GM19455 (cell line): ENCODE measurements around the gene UBR3.

ENCODE experiments used
- ATAC-seq: cut with Tn5 transposase; IDR thresholded peaks from one replicate; pipeline ENCODE4 v1.9.1; 2021; ENCODE audit not compliant: unreplicated experiment

The UBR3 gene

DNA sequence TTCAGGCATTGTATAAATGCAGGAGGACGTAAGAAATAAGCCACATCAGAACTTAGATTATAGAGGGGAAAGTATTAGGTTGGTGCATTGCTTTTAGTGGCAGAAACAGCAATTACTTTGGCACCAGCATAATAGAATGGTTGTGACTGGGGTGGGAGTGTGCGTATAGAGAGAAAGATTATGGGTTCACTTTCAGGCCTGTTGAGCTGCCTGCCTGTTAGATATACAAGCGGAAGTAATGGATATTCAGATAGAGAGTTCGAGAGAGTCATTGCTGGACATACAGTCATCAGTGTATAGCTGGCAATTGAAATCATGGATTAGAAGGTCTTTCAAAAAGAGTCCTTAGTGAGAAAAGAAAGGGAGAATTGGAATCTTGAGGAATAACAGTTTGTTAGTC lies 211.5 kb downstream of the UBR3 start:
- ATAC-seq = no peak

DNA sequence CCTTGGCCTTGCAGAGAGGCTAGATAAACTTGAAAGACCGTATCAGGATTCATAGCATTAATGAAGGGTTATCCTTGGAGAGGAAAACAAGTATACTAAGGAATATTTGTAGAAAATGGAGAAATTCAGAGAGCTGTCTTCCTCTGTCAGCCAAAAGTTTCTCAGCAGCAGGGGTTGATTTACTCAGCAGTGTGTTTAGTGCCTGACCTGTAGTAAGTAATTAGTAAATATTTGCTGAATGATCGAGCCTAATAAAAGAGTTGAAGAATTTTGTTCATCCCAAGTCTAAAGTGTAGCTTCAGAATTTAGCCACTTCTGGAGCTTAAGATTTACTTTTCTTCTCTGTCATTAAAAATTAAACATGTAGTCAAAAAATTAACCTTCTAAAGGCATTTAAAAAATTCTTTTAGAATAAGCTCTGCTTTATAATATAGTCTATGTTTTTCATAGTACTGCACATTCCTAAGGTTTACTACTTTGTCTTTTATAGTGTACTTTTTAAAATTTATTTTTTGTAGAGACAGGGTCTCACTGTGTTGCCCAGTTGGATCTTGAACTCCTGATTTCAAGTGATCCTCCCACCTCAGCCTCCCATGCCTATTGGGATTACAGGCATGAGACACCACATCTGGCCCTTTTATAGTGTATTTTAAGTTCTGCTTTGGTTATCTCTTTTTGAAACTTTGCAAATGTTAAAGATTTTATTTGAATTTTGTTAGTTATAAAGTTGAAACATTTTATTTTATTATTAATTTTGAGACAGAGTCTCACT lies 212.3 kb downstream of the UBR3 start:
- no peak for ATAC-seq

DNA sequence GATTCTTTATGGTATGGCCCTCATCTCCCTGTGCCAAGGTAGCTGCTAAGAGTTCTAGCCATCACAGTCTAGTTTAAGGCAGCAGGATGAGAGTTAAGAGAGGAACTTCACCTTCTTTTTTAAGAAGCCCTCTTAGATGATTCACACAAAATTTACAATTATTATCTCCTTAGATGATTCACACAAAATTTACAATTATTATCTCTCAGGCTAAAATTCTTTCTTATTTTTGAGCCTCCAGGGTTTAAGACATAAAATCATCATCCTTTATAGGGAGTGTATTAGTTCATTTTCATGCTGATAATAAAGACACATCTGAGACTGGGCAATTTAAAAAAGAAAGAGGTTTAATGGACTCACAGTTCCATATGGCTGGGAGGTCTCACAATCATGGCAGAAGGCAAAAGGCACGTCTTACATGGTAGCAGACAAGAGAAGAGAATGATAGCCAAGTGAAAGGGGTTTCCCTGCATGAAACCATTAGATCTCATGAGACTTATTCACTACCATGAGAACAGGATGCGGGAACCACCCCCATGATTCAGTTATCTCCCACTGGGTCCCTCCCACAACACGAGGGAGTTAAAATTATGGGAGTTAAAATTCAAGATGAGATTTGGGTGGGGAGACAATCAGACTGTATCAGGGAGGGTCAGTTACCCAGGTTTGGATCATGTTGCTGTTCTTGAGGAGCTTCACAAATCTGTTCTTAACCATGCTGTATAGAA lies 217.7 kb downstream of the UBR3 start:
- no peak for ATAC-seq

DNA sequence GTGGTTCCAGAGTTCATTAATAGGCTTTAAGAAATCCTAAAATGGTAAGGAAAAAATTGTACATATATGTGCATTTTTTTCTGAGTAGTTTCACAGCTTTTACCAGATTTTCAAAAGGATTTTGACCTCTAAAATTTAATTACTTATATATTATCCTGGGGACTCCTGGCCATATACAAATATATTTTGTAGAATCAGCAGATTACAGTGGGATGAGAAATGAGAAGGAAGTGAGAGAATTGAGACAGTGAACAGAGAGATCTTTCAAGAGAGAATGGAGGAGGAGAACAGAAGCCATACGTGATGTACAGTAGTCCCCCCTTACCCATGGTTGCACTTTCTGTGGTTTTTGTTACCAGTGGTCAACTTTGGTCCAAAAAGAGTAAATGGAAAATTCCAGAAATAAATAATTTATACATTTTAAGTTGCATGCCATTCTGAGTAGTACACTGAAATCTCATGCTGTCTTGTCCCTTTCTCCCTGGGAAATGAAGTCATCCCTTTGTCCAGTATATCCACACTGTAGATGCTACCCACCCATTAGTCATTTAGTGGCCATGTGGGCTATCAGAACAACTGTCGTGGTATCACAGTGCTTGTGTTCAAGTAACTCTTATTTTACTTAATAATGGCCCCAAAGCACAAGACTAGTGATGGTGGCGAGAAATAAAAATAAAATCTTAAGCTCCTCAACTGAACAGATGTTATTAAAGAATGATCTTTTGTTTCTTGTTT lies 220.2 kb downstream of the UBR3 start:
- ATAC-seq = no peak

DNA sequence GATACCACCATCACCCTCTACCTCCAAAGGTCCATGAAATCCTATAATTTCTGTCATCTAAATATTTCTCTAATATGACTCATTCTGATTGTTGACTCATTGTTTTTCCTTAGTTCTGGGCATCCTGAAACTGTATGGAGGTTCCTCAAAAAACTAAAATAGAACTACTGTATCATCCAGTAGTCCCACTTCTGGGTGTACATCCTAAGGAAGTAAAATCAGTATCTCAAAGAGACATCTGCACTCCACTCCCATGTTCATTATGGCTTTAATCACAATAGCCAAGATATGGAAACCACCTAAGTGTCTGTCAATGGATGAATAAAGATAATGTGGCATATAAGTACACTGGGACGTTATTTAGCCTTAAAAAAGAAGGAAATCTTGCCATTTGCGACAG lies 224.9 kb downstream of the UBR3 start:
- ATAC-seq = no peak

DNA sequence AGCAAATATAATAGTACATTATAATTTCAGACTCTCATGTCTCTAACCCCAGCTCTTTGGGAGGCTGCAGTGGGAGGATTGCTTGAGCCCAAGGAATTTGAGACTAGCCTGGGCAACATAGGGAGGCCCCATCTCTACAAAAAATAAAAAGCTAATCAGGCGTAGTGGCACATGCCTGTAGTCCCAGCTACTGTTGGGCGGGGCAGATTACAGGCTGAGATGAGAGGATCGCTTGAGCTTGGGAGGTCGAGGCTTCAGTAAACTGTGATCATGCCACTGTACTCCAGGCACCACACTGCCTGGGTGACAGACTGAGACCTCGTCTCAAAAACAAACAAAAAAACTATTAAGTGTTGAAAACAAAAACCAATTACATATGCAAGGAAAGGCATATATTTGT lies 227.7 kb downstream of the UBR3 start:
- ATAC-seq = no peak

DNA sequence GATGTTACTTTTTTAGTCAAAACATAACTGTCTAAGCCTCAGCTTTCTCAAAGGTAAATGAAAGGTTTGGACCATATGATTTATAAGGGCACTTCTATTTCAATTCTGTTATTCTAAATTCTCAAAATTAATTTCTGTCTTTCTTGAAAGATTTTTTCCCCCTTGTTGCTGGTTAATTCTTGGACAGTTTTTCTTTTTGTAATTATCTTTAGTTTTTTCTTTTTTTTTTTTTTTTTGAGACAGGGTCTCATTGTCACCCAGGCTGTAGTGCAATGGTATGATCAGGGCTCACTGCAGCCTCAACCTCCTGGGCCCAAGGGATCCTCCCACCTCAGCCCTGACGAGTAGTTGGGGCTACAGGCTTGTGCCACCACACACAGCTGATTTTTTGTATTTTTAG lies 229.6 kb downstream of the UBR3 start:
- ATAC-seq = no peak

DNA sequence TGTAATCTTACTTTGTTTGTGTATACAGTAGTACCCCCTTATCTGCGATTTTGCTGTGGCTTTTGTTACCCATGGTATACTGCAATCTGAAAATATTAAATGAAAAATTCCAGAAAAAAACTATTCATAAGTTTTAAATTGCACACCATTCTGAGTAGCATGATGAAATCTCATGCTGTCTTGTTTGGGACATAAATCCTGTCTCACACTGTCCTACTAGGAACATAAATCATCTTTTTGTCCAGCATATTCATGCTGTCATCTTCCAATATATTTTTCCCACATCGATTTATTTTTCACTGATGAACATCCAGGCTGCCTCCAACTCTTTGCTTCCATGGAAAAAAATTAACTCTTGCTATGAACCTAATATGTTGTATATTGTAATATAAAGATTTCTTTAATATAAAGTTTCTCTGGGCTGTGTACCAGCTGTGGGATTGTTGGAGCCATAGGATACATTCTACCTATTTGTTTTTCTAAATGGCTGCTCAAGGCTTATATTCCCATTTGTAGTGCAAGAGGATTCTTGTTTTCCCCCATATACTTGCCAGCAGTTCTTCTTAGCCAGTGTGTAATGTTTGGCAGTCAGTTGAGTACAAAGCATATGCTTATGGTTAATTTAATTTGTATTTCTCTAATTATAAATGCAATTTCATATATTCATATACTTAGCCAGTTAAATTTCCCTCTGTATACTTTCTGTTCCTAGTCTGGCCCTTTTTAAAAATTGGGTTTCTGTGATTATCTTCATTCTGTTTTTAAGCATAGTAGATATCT lies 236.4 kb downstream of the UBR3 start:
- no peak for ATAC-seq

DNA sequence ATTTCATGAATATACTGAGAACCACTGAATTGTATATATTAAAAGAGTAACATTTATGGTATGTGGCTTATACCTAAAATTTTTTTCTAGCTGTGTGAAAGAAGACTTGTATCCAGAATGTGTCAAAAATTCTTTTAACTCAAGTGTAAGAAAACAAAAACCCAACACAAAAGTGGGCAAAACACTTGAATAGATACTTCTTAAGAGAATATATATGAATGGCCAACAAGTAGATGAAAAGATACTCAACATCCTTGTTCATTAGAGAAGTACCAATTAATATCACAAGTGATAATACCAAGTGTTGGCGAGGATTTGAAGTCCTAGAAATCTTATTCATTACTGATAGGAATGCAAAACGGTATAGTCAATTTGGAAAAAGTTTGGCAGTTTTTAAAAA lies 243.5 kb downstream of the UBR3 start:
- no peak for ATAC-seq

DNA sequence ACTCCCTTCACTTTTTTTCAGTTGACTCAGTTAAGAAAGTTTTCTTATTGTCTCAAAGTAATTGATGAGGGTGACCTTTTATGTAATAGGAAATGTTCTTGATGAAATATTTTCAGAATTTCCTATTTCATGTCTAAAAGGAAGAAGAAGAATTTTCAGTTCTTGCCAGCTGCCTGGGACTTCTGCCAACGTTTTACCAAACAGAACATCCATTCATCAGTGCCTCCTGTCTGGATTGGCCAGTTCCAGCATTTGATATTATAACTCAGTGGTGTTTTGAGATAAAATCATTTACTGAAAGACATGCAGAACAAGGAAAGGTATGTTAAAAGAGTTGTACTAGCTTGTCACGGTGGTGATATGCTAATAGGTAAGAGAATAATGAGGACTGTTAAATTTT lies 246.0 kb downstream of the UBR3 start:
- no peak for ATAC-seq

DNA sequence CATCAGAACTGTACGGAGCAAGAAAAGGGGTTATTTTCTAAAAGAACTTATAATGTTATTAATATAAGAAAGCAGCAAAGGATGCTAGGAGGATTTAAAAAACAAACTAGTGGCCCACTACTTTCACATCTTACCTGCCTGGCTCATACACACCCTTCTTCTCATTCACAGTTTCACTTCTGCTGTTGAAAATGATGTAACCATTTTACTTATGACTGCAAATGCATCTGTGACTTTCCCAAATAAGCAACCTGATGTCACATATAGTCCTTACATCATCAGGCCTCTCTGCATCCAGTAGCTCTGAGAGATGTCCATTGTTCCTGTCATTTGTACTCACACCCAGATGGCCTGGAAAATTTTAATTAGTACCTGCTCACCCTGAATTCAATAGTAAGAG lies 248.9 kb downstream of the UBR3 start:
- ATAC-seq = no peak

DNA sequence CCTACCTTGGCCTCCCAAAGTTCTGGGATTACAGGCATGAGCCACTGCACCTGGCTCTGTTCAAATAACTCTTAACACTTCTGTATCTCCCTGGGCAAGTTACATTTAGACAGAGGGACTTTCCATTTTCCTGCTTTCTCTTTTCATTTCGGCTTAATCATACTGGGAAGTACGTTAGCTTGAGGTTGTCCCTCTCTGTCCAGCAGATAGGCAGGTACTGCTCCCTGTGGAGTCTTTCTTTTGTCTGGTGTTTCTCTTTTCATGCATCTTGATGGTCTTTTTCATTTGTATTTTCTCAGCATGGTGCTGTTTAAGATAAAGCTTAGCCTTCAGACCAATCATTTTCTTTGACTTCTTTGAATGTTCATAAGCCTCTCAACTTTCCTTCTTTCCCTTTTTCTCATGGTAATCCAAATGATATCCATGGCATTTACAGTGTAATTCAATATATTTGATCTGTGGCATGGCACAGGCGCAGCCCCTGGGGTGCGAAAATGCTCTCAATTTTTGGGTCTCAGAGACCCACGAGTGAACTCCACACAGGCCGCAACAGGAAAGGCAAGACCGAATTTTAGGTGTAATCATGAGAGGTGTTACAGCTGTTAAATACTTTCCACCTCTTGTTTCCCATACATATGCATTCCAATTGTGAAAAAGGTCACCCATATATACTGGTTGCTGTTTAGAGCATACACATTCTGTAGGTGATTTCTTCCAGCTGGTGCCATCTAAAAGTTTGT lies 250.7 kb downstream of the UBR3 start:
- no peak for ATAC-seq

DNA sequence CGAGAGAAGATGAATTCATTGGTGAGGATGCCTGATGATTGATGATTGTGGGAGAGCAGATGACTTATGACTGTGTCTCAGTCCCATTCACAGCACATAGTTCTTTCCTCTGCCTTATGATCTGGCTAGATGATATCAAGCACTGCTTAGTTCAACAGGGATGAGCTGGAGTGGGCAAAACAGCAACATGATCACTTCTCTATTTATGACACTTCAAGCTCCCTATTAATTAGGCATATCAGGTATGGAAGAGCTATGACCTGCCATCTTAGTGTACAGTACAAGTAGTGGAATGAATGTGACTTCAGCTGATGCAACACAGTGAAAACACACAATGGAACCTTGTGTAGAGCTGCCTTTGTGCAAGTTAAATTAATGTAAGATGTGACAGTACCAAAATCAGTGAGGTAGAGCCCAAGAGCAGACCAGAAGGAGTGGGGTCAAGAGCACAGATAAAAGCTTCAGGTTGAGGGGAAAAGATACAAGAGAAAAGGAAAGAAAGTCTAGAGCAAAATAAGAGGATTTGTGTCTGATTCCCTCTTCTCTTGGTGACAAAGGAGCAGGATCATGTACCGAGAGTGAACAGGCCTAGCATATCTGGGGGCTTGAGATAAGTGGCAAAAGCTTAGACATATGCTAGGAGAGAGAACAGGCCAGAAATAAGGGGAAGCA lies 257.7 kb downstream of the UBR3 start:
- no peak for ATAC-seq

DNA sequence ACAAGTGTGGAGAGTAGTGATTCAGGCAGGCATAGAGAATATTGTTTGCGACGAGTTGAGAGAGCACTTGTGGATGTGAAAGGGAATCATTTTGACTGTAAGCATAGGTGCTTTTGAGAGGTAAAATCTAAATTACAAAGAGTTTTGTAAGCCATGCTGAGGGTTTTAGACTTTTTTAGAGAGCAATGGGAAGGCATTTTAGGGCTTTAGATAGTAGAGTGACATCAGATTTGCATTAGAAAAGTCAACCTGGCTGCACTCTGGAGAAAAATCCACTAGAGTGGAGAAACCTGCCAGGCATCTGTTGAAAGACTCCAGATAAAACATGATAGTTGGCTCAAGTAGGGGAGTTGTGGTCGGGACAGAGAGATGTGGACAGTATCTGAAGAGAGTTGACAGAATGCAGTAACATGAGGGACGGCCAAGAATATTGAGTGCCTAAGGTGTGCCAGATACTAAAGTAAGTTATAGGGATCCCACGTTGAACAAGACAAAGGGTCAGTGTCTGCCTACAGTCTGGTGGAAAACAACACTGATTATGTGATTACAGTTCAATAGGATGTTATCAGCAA lies 258.9 kb downstream of the UBR3 start:
- no peak for ATAC-seq

DNA sequence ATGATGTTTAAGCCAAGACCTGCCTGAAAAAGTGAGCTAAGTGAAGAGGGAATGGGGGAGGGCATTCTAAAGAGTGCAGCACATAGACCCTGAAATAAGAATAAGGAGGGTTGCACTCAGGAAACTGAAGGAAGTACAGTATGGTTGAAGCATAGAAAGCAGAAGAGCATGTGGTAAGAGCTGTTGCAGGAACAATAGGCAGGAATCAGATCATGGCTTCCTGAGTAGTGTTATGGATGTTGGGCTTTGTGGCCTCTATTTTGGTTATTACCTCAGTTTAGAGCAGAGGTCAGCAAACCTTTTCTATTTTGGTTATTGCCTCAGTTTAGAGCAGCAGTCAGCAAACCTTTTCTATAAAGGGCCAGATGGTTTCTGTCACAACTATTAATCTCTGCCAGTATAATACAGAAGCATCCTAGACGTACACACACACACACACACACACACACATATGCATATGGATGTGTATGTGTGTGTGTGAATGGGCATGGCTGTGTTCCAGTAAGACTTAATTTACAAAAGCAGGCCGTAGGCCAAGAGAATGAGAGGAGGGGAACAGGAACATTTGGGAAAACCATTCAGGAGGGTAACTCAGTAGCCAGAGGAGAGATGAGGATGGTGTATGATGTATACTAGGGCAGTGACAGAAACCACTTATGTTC lies 259.6 kb downstream of the UBR3 start:
- ATAC-seq = no peak

DNA sequence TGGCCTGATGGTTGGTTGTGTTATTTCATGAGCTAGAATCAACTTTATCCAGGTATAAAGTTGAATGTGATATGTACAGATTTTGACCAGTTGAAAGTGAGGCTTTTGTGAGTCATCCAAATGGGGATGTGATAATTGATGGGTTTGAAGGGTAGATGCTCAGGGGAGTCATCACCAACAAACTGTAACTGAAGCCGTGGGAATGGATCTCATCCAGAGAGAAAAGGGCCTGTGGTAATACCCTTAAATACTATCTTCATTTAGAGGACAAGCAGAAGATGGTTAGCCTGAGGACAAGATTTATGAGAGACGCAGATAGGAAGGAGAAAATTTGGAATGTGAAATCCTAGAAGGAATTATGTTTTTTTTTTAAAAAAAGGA lies 260.1 kb downstream of the UBR3 start:
- no peak for ATAC-seq

DNA sequence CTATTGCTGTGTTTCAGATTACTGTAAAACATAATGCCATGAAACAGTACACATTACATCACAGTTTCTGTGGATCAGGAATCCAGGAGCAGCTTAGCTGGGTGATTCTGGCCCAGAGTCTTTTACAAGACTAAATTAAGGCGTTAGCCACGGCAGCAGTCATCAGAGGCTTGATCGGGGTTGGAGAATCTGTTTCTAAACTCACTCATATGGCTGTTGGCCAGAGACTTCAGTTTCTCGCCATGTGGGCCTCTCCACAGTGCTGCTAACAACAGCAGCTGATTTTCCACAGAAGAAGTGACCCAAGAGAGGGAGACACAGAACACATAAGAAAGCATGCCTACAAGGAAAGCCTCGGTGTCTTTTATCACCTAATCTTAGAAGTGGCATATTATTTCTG lies 261.5 kb downstream of the UBR3 start:
- ATAC-seq = no peak

DNA sequence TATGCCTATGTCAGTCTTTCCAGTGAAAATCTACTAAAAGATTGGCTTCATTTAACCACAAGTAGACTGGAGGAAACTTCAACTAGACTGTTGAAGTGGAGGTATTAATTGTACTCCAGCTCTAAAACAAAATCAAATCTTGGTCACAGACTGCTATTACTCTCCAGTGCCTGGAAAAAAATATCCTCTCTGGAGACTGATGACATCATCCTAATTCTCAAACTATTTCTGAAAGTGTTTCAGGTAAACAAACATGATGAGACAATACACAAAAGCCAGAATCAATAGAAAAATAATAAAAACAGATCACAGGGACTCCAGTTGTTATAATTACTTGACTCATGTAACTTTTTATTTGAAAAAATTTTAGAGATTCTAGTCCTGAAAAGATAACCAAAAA lies 263.0 kb downstream of the UBR3 start:
- no peak for ATAC-seq

DNA sequence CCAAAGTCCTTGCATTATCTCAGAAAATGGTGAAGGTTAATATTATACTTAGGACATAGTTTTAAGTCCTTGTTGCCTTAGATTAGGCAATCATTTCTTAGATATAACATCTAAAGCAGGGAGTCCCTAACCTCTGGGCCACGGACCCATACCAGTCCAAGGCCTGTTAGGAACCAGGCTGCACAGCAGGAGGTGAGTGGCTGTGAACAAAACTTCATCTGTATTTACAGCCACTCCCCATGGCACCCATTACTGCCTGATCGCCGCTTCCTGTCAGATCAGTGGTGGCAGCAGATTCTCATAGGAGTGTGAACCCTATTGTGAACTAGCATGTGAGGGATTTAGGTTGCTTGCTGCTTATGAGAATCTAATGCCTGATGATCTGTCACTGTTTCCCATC lies 264.2 kb downstream of the UBR3 start:
- ATAC-seq = no peak
